Tibial nerve (tissue), 3 donors: ENCODE data around the gene ANKRD22.

Experiments used
- POLR2A ChIP-seq, 2 donors: fragments of 450-650 bp; IDR thresholded peaks; one replicate each; pipeline ENCODE4 v1.6.1; 2017; ENCODE audit warnings: antibody characterized with exemption in 2 of 2, mild to moderate bottlenecking in 2 of 2, moderate library complexity in 2 of 2
- TF ChIP-seq, protein P1 (sequence below), 5 experiments: fragments of 200-600 bp in 3 of 5; fragments of 450-650 bp in 2 of 5; sonication (generic) in 3 of 5; IDR thresholded peaks; one replicate each; pipeline ENCODE4 v1.5.1; 2016 to 2019; ENCODE audit warnings: antibody characterized with exemption in 5 of 5, mild to moderate bottlenecking in 3 of 5, moderate library complexity in 2 of 5

DNA sequence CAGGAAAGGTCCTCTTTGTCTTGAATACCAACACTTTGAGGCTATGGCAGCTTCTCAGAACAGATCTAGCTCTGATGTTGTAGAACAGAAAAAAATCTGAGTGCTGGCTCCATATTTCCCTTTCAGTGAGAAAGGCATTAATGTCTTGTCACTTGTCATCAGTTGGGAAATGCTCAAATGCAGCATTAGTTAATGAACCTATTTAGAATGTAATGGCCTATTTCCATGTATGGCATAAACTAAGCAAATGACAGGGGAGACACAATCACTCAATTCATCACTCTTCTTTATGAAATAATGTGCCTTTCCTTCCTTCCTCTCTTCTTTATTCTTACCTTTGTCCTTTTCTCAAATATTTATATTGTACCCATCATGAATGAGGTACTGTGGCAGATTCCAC, 23.4 kb upstream of the ANKRD22 start:
- TF ChIP-seq POLR2A (IDR thresholded peaks at IDR 0.05): no peak
- TF ChIP-seq, protein P1, sequence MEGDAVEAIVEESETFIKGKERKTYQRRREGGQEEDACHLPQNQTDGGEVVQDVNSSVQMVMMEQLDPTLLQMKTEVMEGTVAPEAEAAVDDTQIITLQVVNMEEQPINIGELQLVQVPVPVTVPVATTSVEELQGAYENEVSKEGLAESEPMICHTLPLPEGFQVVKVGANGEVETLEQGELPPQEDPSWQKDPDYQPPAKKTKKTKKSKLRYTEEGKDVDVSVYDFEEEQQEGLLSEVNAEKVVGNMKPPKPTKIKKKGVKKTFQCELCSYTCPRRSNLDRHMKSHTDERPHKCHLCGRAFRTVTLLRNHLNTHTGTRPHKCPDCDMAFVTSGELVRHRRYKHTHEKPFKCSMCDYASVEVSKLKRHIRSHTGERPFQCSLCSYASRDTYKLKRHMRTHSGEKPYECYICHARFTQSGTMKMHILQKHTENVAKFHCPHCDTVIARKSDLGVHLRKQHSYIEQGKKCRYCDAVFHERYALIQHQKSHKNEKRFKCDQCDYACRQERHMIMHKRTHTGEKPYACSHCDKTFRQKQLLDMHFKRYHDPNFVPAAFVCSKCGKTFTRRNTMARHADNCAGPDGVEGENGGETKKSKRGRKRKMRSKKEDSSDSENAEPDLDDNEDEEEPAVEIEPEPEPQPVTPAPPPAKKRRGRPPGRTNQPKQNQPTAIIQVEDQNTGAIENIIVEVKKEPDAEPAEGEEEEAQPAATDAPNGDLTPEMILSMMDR (IDR thresholded peaks at IDR 0.05): no peak
